MCF 10A (cell line): ENCODE results near the gene HACL1. TPM values are rescaled to one million over a fixed set of nuclear protein-coding genes. Genes with fewer than 3 reads are reported as not detected.

Source experiments
- BruUV-seq: library from RNA; stranded (reverse); fragments of 400-500 nt; replicated peaks from 2 replicates; lab custom pipeline; 2021; lab: Mats Ljungman, UMichigan
- CTCF ChIA-PET: fragments of 300-600 bp; sonication (Branson Sonifier 250); formaldehyde crosslinking; extraction: SDS; loops from one replicate; lab custom pipeline; 2021; ENCODE audit warnings: antibody characterized with exemption, inconsistent platforms; lab: Yijun Ruan, JAX
- POLR2A ChIA-PET: fragments of 300-600, 350-650 bp; sonication (Branson Sonifier 250); formaldehyde crosslinking; extraction: SDS; loops from one replicate; lab custom pipeline; 2020; ENCODE audit warnings: antibody characterized with exemption, inconsistent platforms; lab: Yijun Ruan, JAX
- DNase-seq: peaks from one replicate; pipeline ENCODE4 v3.0.0-alpha.2; 2018; ENCODE audit not compliant: unreplicated experiment
- H3K27ac Mint-ChIP-seq: one replicate; pipeline ENCODE4 v1.8.0; 2022; ENCODE audit warnings: mild to moderate bottlenecking, low read depth, mixed read lengths; ENCODE audit not compliant: unreplicated experiment
- H3K27me3 Mint-ChIP-seq: one replicate; pipeline ENCODE4 v1.8.0; 2022; ENCODE audit warnings: mixed read lengths; ENCODE audit not compliant: insufficient read depth, unreplicated experiment
- H3K36me3 Mint-ChIP-seq: one replicate; pipeline ENCODE4 v1.8.0; 2022; ENCODE audit warnings: mild to moderate bottlenecking, moderate library complexity, mixed read lengths; ENCODE audit not compliant: insufficient read depth, unreplicated experiment
- H3K4me1 Mint-ChIP-seq: one replicate; pipeline ENCODE4 v1.8.0; 2022; ENCODE audit warnings: mixed read lengths; ENCODE audit not compliant: insufficient read depth, unreplicated experiment
- H3K4me3 Mint-ChIP-seq: one replicate; pipeline ENCODE4 v1.8.0; 2022; ENCODE audit warnings: mild to moderate bottlenecking, moderate library complexity, mixed read lengths; ENCODE audit not compliant: unreplicated experiment
- H3K9me3 Mint-ChIP-seq: one replicate; pipeline ENCODE4 v1.8.0; 2022; ENCODE audit warnings: mixed read lengths; ENCODE audit not compliant: unreplicated experiment
- CTCF ChIP-seq: fragments of 200-600 bp; IDR thresholded peaks from one replicate; pipeline ENCODE4 v1.8.0; 2022; ENCODE audit warnings: antibody characterized with exemption, mild to moderate bottlenecking; ENCODE audit not compliant: unreplicated experiment
- intact Hi-C: fragments of 100-400 bp; cut with micrococcal nuclease; formaldehyde crosslinking; loops from 2 replicates; pipeline ENCODE4 v1.14.1; 2022
- total RNA-seq: library from RNA; stranded (reverse); gene quantifications from 2 replicates; pipeline ENCODE4 v1.2.3, GENCODE V29; 2022

The HACL1 gene
- total RNA-seq, 1 experiment from 2014 or later, result 19.6 TPM

GRCh38 chr3:15528854-15529537 is 72.4 kb downstream of the HACL1 start:
- H3K9me3 Mint-ChIP-seq, result no peaks in the 10 kb centered on the region
- ChIA-PET POLR2A (no interaction called here), CTCF (interaction anchor here (1.0 kb wide), 1 partner anchor 261 kb away, joined by 3 read pairs; no protein-coding TSS in a partner anchor)
- no peak for TF ChIP-seq CTCF
- H3K27ac Mint-ChIP-seq, result no peak overlapping the region
- DNase-seq, result no peak
- no peaks in the 10 kb centered on the region for H3K36me3 Mint-ChIP-seq
- H3K4me3 Mint-ChIP-seq, result no peak overlapping the region
- BruUV-seq, result no TSS peak
- intact Hi-C loops, result no loop called here
- no peaks in the 10 kb centered on the region for H3K4me1 Mint-ChIP-seq
- no peaks in the 10 kb centered on the region for H3K27me3 Mint-ChIP-seq

GRCh38 chr3:15527031-15527459 is 74.3 kb downstream of the HACL1 start:
- no peaks in the 10 kb centered on the region for H3K27me3 Mint-ChIP-seq
- POLR2A ChIA-PET, result no interaction called here
- H3K4me1 Mint-ChIP-seq, result no peaks in the 10 kb centered on the region
- H3K4me3 Mint-ChIP-seq, result no peak overlapping the region
- H3K9me3 Mint-ChIP-seq, result no peaks in the 10 kb centered on the region
- CTCF ChIA-PET, result interaction anchor here (0.6 to 1.0 kb wide), 2 partner anchors 9 to 370 kb away, joined by 3 read pairs; no protein-coding TSS in a partner anchor
- H3K27ac Mint-ChIP-seq, result no peak overlapping the region
- intact Hi-C loops, result no loop called here
- DNase-seq, result no peak
- no peaks in the 10 kb centered on the region for H3K36me3 Mint-ChIP-seq
- no TSS peak for BruUV-seq
- TF ChIP-seq CTCF, result no peak

GRCh38 chr3:15525790-15526189 is 75.6 kb downstream of the HACL1 start:
- H3K4me3 Mint-ChIP-seq, result no peak overlapping the region
- H3K4me1 Mint-ChIP-seq, result no peaks in the 10 kb centered on the region
- no peak for DNase-seq
- ChIA-PET POLR2A (no interaction called here), CTCF (interaction anchor here (1.3 kb wide), 1 partner anchor 13 kb away, joined by 4 read pairs; no protein-coding TSS in a partner anchor)
- no peak overlapping the region for H3K27ac Mint-ChIP-seq
- intact Hi-C loops, result no loop called here
- H3K9me3 Mint-ChIP-seq, result no peaks in the 10 kb centered on the region
- no peak for TF ChIP-seq CTCF
- no TSS peak for BruUV-seq
- H3K27me3 Mint-ChIP-seq, result no peaks in the 10 kb centered on the region
- H3K36me3 Mint-ChIP-seq, result no peaks in the 10 kb centered on the region

- intact Hi-C loops, result no loop called here
- H3K27ac Mint-ChIP-seq, result no peak overlapping the region
- no TSS peak for BruUV-seq
- DNase-seq, result no peak
- ChIA-PET POLR2A (interaction anchor here (0.7 kb wide), 1 partner anchor 9 kb away, joined by 4 read pairs; no protein-coding TSS in a partner anchor), CTCF (no interaction called here)
- no peaks in the 10 kb centered on the region for H3K27me3 Mint-ChIP-seq
- no peak overlapping the region for H3K4me3 Mint-ChIP-seq
- no peak for TF ChIP-seq CTCF
- no peaks in the 10 kb centered on the region for H3K36me3 Mint-ChIP-seq
- no peaks in the 10 kb centered on the region for H3K9me3 Mint-ChIP-seq
- no peaks in the 10 kb centered on the region for H3K4me1 Mint-ChIP-seq
These were observed 77.5 kb downstream of the HACL1 start for GRCh38 chr3:15523660-15524417.
